HEK293 (cell line): Measurements from ENCODE around the gene NDUFB10.
"Not testable (repeated sequence)": the region's sequence is repeated elsewhere in the genome, so short reads cannot be mapped to it uniquely, and the experiment has no call there.

ENCODE experiments used
- CTCF ChIA-PET: fragments of 350-600 bp; formaldehyde crosslinking; extraction: SDS; loops from one replicate; lab custom pipeline; 2021; ENCODE audit warnings: antibody characterized with exemption; lab: Yijun Ruan, JAX
- POLR2A ChIA-PET: fragments of 300-600 bp; formaldehyde crosslinking; extraction: SDS; loops from one replicate; lab custom pipeline; 2020; ENCODE audit warnings: antibody characterized with exemption, inconsistent platforms; lab: Yijun Ruan, JAX
- H3K27ac ChIP-seq: fragments of 200-500 bp; sonication (Bioruptor generic); 2 replicates; pipeline ENCODE4 v1.5.1; 2014; ENCODE audit warnings: low read depth, low read length, control low read depth, inconsistent platforms; ENCODE audit errors: extremely low read depth
- H3K36me3 ChIP-seq, 2 experiments: fragments of 200-500 bp in 1 of 2; sonication (Bioruptor generic) in 1 of 2; 1 replicate in 1 of 2; 2 replicates in 1 of 2; pipeline ENCODE4 v1.5.1; 2014 to 2017; ENCODE audit warnings: inconsistent platforms in 2 of 2, low read length in 2 of 2; ENCODE audit not compliant: control insufficient read depth in 2 of 2, insufficient read depth in 1 of 2
- H3K4me1 ChIP-seq: fragments of 200-500 bp; sonication (Bioruptor generic); 2 replicates; pipeline ENCODE4 v1.5.1; 2014; ENCODE audit warnings: mild to moderate bottlenecking, low read length, inconsistent platforms; ENCODE audit not compliant: control insufficient read depth, insufficient read depth
- H3K4me3 ChIP-seq: 2 replicates; pipeline ENCODE4 v1.5.1; 2011; ENCODE audit warnings: low read depth, mild to moderate bottlenecking, control low read depth, low read length, moderate library complexity
- H3K9me3 ChIP-seq: fragments of 200-500 bp; sonication (Bioruptor generic); 2 replicates; pipeline ENCODE4 v1.5.1; 2014; ENCODE audit warnings: low read depth, low read length, inconsistent platforms; ENCODE audit not compliant: control insufficient read depth, insufficient read depth
- BCL11A ChIP-seq: fragments of 450-650 bp; formaldehyde crosslinking; IDR thresholded peaks from 2 replicates; pipeline ENCODE4 v1.5.1; 2016; ENCODE audit warnings: low read depth, missing biosample characterization, missing genetic modification characterization
- GLIS1 ChIP-seq: fragments of 450-650 bp; formaldehyde crosslinking; IDR thresholded peaks from 2 replicates; pipeline ENCODE4 v1.5.1; 2016; ENCODE audit warnings: missing biosample characterization, missing genetic modification characterization
- INSM2 ChIP-seq: fragments of 450-650 bp; formaldehyde crosslinking; IDR thresholded peaks from 2 replicates; pipeline ENCODE4 v1.5.1; 2016; ENCODE audit warnings: missing biosample characterization, missing genetic modification characterization
- KLF8 ChIP-seq: fragments of 450-650 bp; formaldehyde crosslinking; IDR thresholded peaks from 2 replicates; pipeline ENCODE4 v1.5.1; 2016; ENCODE audit warnings: missing biosample characterization, missing genetic modification characterization
- RBAK ChIP-seq: fragments of 450-650 bp; formaldehyde crosslinking; IDR thresholded peaks from 2 replicates; pipeline ENCODE4 v1.5.1; 2016; ENCODE audit warnings: missing biosample characterization, missing genetic modification characterization
- ZBTB1 ChIP-seq: fragments of 450-650 bp; formaldehyde crosslinking; IDR thresholded peaks from 2 replicates; pipeline ENCODE4 v1.5.1; 2016; ENCODE audit warnings: missing biosample characterization, missing genetic modification characterization
- ZNF10 ChIP-seq: fragments of 450-650 bp; formaldehyde crosslinking; IDR thresholded peaks from 2 replicates; pipeline ENCODE4 v1.5.1; 2017; ENCODE audit warnings: missing biosample characterization, missing genetic modification characterization
- ZNF132 ChIP-seq: fragments of 450-650 bp; formaldehyde crosslinking; IDR thresholded peaks from 2 replicates; pipeline ENCODE4 v1.5.1; 2017; ENCODE audit warnings: missing biosample characterization, missing genetic modification characterization, borderline replicate concordance
- ZNF138 ChIP-seq: fragments of 450-650 bp; formaldehyde crosslinking; IDR thresholded peaks from 2 replicates; pipeline ENCODE4 v1.5.1; 2016; ENCODE audit warnings: missing biosample characterization, missing genetic modification characterization, borderline replicate concordance
- ZNF146 ChIP-seq: fragments of 450-650 bp; formaldehyde crosslinking; IDR thresholded peaks from 2 replicates; pipeline ENCODE4 v1.5.1; 2016; ENCODE audit warnings: missing biosample characterization, missing genetic modification characterization
- ZNF76 ChIP-seq: fragments of 450-650 bp; formaldehyde crosslinking; IDR thresholded peaks from 2 replicates; pipeline ENCODE4; 2016; ENCODE audit warnings: low read depth, missing biosample characterization, missing genetic modification characterization, borderline replicate concordance
- ZSCAN30 ChIP-seq: fragments of 450-650 bp; IDR thresholded peaks from 2 replicates; pipeline ENCODE4 v1.5.1; 2018; ENCODE audit warnings: missing biosample characterization, mild to moderate bottlenecking, missing genetic modification characterization, moderate library complexity
- ZSCAN4 ChIP-seq: fragments of 450-650 bp; formaldehyde crosslinking; IDR thresholded peaks from 2 replicates; pipeline ENCODE4 v1.5.1; 2017; ENCODE audit warnings: missing biosample characterization, missing genetic modification characterization
- TF ChIP-seq, protein P1 (sequence below): fragments of 450-650 bp; formaldehyde crosslinking; conservative IDR thresholded peaks from 2 replicates; pipeline ENCODE4 v1.5.1; 2016; ENCODE audit warnings: low read depth, missing biosample characterization, missing genetic modification characterization
- TF ChIP-seq, protein P2 (sequence below): IDR thresholded peaks from 2 replicates; pipeline ENCODE4 v1.6.1; 2011; ENCODE audit warnings: mild to moderate bottlenecking, low read depth, low read length, borderline replicate concordance
- TF ChIP-seq, protein P3 (sequence below): fragments of 450-650 bp; formaldehyde crosslinking; optimal IDR thresholded peaks from 2 replicates; pipeline ENCODE3; 2016; ENCODE audit warnings: missing biosample characterization, mild to moderate bottlenecking, missing genetic modification characterization

Gene NDUFB10

DNA sequence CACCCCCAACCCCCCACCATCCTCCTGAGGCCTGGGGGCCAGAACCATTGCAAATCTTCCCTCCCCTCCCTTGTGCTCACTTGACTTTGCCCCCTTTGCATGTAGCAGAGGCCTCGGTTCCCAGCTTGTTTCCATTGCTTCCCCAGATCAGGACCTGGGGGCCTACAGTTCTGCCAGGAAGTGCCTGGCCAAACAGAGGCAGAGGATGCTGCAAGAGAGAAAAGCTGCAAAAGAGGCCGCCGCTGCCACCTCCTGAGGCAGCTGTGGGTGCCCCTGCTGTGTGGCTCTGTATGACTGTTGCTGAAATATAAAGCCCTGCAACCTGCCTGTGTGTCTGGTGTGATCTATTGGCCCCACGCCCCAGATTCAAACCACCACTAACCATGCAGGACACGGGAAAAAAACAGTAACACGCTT, 2.3 kb downstream of the NDUFB10 start (continued):
- TF ChIP-seq, protein P1, sequence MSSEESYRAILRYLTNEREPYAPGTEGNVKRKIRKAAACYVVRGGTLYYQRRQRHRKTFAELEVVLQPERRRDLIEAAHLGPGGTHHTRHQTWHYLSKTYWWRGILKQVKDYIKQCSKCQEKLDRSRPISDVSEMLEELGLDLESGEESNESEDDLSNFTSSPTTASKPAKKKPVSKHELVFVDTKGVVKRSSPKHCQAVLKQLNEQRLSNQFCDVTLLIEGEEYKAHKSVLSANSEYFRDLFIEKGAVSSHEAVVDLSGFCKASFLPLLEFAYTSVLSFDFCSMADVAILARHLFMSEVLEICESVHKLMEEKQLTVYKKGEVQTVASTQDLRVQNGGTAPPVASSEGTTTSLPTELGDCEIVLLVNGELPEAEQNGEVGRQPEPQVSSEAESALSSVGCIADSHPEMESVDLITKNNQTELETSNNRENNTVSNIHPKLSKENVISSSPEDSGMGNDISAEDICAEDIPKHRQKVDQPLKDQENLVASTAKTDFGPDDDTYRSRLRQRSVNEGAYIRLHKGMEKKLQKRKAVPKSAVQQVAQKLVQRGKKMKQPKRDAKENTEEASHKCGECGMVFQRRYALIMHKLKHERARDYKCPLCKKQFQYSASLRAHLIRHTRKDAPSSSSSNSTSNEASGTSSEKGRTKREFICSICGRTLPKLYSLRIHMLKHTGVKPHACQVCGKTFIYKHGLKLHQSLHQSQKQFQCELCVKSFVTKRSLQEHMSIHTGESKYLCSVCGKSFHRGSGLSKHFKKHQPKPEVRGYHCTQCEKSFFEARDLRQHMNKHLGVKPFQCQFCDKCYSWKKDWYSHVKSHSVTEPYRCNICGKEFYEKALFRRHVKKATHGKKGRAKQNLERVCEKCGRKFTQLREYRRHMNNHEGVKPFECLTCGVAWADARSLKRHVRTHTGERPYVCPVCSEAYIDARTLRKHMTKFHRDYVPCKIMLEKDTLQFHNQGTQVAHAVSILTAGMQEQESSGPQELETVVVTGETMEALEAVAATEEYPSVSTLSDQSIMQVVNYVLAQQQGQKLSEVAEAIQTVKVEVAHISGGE = peak; percentile 36
- TF ChIP-seq ZBTB1 (tag by site-specific recombination) = no peak
- TF ChIP-seq ZNF138 (tag by site-specific recombination) = no peak
- TF ChIP-seq, protein P2, sequence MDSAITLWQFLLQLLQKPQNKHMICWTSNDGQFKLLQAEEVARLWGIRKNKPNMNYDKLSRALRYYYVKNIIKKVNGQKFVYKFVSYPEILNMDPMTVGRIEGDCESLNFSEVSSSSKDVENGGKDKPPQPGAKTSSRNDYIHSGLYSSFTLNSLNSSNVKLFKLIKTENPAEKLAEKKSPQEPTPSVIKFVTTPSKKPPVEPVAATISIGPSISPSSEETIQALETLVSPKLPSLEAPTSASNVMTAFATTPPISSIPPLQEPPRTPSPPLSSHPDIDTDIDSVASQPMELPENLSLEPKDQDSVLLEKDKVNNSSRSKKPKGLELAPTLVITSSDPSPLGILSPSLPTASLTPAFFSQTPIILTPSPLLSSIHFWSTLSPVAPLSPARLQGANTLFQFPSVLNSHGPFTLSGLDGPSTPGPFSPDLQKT = no peak
- TF ChIP-seq ZNF146 (tag by site-specific recombination) = no peak
- TF ChIP-seq ZSCAN30 (tag by site-specific recombination) = peak; percentile 81
- no peak for TF ChIP-seq ZNF76 (tag by site-specific recombination)
- TF ChIP-seq BCL11A (tag by site-specific recombination) = peak; percentile 65
- TF ChIP-seq ZSCAN4 (tag by site-specific recombination) = no peak
- TF ChIP-seq ZNF132 (tag by site-specific recombination) = no peak
- 0 out of 2 replicates have a peak, but pooled peaks have one; percentile 20 for TF ChIP-seq INSM2 (tag by site-specific recombination)
- TF ChIP-seq RBAK (tag by site-specific recombination) = no peak
- peak; percentile 36 for TF ChIP-seq KLF8 (tag by site-specific recombination)

- H3K27ac ChIP-seq = peak overlapping the region; percentile 100
- H3K4me1 ChIP-seq, H3K9me3 ChIP-seq, CTCF ChIA-PET: not testable (repeated sequence)
- POLR2A ChIA-PET = interaction anchor here (0.6 to 2.7 kb wide), 10 partner anchors 9 to 395 kb away, joined by 3 to 46 read pairs (median 4); partner anchors contain the start of genes GFER, NOXO1, SYNGR3 and TBL3
- peak overlapping the region; percentile 94 for H3K4me3 ChIP-seq
- H3K36me3 ChIP-seq = peaks cover 0 to 42% of the 10 kb centered on the region in 2 experiments; a peak in 1 of 3 replicates
- TF ChIP-seq, protein P3, sequence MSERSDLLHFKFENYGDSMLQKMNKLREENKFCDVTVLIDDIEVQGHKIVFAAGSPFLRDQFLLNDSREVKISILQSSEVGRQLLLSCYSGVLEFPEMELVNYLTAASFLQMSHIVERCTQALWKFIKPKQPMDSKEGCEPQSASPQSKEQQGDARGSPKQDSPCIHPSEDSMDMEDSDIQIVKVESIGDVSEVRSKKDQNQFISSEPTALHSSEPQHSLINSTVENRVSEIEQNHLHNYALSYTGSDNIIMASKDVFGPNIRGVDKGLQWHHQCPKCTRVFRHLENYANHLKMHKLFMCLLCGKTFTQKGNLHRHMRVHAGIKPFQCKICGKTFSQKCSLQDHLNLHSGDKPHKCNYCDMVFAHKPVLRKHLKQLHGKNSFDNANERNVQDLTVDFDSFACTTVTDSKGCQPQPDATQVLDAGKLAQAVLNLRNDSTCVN (tag by site-specific recombination) = peak; percentile 15
- peak; percentile 18; the same call in 1 of the 2 replicates for TF ChIP-seq INSM2 (tag by site-specific recombination)
- peak; percentile 28; the same call in 1 of the 2 replicates for TF ChIP-seq GLIS1
- TF ChIP-seq ZNF10 (tag by site-specific recombination) = peak; percentile 90
- TF ChIP-seq BCL11A (tag by site-specific recombination) = peak; percentile 18
These were observed 3.1 kb downstream of the NDUFB10 start for GRCh38 chr16:1962161-1963153.
